Measurements from ENCODE around the gene MEN1.
"Not testable (repeated sequence)": the region's sequence is repeated elsewhere in the genome, so short reads cannot be mapped to it uniquely, and the experiment has no call there.

MEN1 gene

DNA sequence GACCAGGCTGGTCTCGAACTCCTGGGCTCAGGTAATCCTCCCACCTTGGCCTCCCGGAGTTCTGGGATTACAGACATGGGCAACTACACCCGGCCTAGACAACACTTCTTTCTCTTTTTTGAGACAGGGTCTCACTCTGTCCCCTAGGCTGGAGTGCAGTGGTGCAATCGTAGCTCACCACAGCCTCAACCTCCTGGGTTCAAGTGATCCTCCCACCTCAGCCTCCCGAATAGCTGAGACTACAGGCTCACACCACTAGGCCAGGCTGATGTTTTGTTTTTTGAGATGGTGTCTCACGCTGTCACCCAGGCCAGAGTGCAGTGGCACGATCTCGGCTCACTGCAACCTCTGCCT is 35.4 kb upstream of the MEN1 start:
- not testable (repeated sequence) for DNase-seq (ENCODE audit: low read depth)

DNA sequence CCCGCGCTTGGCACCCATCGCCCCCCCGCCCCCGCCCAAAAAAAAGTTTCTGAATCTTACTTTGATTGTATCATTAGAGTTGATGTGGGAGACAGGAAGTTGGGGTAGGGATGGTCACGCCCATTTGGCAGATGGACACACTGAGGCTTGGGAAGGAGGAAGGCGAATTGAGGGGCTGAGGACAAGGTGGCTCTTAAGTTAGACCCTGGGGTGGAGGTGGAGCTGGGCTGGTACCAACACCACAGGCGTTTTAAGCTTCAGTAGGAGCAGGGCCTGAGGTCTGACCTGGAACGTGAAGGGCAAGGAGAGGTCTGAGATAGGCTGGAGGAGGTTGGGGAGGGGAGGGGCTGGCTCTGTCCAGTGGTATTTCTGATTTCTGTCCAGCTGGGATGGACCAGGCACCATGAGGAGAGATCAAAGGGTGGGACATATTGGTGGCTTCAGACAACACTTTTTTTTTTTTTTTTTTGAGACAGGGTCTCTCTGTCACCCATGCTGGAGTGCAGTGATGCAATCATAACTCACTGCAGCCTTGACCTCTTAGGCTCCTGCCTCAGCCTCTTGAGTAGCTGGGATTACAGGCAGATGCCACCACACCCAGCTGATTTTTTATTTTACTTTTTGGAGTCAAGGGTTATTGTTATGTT is 34.9 kb upstream of the MEN1 start:
- no peak for DNase-seq (ENCODE audit: low read depth)

DNA sequence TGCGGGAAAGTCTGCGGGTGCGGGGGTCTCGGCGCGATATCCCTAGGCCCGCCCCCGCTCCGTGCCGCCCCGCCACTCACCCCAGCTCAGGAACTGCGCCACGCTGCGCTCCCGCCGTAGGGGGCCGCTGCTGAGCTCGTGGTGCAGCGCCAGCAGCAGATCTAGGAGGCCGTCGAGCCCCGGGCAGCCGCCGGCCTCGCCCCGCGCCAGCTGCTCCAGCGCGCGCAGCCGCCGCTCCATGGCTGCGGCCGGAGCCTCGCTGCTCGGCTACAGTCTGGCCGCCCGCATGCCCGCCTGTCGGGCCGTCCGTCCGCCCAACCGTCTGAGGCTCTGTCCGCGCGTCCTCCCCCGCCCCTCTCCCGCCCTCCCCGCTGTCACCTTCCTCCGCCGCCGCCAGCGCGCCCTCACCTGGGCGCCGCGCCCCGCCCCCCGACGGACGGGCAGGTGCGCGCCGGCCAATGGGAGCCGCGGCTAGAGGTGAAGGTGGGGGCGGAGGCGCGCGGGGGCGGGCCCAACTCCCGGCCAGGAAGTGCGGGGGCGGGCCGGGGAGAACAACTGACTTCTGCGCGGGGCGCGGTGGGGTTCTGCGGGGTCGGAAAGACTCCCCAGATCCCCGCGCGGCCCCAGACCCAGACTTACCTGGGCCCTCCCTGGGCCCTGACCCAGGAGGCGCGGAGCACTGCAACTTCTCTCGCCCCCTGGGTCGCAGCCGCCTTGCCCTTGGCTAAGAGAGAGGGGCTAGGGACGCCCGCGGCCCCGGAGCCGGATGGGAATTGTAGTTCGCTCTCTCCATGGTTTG is 34.2 kb upstream of the MEN1 start, which contains the start of gene CDC42BPG:
Gene CDC42BPG, minus strand, starts transcription at position 324 of the 799 bp plus-strand sequence. Its CDS starts 84 bp downstream, at position 240.
- DNase-seq (ENCODE audit: low read depth) = peak; percentile 59

DNA sequence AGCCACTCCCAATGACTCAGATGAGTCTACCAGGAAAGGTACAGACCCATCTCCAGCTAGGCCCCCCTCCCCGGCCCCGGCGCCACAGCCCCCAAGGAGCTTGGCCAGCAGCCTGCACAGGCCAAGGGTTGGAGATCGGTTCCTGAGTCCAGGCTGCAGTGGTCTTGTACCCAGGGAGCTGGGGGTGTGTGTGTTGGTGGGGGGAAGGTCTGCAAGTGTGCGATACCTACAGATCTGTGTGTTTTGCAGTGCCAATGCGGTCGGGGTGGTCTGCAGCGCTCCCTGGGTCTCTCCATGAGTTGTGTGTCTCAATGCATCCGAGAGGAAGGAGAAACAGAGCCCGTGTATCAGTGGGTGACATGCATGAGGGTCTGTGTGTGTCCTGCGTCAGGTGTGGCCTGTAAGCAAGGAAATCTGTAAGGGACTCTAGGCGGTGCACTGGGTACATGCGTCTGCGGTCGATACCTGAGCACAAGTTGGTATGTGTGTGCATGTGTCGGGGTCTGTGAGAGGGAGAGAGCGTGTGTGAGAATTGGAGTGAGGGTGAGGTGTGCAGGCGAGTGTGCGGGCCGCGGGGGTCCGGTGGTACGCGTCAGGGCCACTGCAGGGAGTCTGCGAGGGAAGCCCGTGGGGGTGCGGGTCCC is 33.5 kb upstream of the MEN1 start:
- no peak for DNase-seq (ENCODE audit: low read depth)

DNA sequence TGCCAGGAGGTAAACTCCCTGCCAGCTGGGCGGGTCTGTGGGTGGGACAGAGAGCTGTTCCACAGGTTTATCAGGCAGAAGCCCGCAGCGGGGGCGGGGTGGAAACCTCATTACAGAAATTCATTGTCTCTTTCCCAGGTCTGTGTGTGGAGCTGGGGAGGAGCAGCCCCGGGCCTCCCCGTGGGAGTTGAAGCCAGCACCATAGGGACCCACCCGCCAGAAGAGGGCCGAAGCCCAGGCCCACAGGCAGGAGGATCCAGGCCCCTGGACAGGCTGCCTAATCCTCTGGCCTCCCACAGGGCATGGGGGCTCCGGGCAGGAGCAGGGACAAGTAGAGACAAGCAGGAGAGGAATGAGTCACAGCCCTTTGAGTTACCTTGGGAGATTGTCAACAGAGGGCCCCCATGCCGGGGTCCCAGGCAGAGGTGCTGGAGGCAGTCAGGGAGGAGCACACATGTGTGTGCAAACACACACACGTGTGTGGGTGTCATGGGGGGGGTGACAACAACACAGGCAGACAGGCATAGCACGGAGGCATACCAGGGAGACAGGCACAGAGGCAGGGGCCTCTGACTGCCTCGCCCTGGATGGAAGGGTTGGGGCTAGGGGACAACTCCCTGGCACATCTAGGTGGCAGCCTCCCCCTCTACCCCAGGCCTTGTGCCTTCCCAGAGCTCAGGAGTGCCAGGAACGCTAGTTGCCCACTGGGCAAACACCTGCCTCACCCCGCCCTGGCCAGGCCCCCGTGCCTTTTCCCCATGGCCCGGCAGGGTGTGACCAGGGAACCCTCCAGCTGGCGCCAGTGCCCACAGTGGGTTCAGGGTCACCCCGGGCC is 32.7 kb upstream of the MEN1 start:
- DNase-seq (ENCODE audit: low read depth) = no peak

DNA sequence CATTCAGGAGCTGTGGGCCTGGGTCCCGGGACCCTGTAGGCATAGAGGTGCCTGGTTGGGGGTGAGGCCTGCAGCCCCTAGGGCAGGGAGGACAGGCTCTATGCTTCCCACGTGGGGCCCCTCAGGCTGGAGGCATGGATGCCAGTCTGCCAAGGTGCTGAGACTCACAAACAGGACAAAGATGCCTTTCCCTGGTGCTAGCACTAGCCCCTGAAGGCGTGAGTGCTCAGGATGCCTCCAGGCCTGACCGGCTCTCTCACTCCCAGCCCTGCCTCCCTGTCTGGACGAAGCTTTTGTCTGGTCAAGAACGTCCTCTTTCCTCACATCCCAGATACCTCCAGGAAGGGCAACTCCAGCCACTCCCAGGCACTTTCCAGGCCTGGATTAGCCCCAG is 32.0 kb upstream of the MEN1 start:
- DNase-seq (ENCODE audit: low read depth) = no peak

DNA sequence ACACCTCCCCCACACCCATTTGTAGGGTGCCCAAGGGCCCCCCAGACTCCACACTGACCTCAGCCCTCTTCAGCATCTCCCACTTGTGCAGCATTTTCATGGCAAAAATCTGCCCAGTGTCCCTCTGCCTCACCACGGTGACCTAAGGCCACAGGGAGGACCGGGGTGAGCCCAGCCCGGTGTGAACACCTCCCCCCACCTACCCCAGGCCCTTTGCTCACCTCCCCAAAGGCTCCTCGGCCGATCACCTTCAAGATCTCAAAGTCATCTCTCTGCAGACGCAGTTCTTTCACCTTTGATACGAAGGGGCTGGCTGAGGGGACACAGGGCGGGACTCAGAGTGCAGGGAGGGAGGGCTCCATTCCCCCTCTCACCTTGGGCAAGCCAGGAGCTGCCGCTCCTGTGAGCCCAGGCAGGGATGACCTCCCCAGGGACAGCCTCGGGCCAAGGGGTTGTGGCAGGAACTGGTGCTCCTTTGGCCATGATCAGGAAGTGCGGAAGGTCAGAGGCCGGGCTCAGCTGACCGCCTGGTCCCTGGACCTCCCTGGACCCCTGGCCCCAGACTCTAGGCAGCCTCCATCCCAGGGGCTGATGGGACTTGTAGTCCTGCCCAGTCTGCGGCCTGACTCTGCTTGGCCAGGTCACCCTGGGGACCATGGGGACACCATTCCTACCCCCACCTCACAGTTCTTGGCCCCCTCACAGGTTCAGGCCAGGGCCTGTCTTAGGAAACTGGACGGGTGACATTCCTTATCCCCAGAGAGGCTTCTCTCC is 31.4 kb upstream of the MEN1 start:
- no peak for DNase-seq (ENCODE audit: low read depth)

DNA sequence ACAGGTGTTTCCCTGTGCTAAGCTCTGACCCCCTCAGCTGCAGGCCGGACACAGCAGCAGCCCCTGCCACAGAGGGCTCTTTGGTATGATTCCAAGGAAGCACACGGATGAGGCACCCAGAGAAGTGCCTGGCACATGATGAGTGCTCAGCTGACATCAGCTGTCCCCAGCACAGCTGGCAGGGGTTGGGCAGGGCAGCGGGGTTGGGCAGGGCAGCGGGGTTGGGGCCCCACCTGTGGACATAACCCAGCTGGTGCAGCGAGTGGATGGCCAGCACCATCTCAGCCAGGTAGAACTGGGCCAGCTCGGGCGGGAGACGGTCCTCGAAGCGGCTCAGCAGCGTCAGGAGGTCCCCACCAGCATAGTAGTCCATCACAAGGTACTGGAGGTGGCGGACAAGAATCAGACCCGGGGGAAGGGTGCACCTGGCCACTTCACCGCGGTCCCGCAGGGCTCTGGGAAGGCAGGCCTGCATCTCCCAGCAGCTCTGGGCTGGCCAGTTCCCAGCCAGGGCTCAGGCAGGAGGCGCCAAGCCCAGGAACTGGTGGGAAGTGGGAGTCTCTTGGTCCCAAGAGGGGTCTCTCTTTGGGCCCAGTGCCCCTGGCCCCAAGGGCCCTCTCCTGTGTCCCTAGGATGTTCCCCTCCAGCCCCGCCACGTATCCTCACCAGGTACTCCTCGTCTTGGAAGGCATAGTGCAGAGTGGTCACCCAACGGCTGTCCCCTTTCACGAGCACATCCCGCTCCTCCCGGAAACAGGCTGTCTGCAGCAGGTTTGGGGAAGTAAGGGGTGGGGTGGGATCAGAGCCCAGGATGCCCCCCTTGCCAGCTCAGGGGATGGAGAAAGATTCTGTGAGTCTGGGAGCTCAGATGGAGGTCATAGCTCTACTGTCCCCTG is 29.8 kb upstream of the MEN1 start:
- DNase-seq (ENCODE audit: low read depth) = no peak

DNA sequence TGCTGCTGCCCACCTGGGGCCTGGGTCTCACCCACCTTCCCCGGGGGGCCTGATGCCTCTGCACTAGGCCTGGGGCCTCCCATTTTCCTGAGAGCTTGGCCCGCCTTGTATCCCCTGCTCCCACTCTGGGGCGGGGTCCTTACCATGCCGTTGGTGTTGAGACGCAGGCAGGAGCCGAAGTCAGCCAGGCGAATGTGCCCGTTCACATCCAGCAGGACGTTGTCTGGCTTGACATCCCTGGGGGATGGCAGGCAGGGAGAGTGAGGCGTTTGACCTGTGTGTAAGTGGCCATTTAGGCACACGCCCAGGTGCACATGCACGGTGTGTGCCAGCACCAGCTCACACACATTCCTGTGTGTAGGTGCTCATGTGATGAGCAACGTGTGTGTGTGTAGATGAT is 29.0 kb upstream of the MEN1 start:
- DNase-seq (ENCODE audit: low read depth) = no peak

DNA sequence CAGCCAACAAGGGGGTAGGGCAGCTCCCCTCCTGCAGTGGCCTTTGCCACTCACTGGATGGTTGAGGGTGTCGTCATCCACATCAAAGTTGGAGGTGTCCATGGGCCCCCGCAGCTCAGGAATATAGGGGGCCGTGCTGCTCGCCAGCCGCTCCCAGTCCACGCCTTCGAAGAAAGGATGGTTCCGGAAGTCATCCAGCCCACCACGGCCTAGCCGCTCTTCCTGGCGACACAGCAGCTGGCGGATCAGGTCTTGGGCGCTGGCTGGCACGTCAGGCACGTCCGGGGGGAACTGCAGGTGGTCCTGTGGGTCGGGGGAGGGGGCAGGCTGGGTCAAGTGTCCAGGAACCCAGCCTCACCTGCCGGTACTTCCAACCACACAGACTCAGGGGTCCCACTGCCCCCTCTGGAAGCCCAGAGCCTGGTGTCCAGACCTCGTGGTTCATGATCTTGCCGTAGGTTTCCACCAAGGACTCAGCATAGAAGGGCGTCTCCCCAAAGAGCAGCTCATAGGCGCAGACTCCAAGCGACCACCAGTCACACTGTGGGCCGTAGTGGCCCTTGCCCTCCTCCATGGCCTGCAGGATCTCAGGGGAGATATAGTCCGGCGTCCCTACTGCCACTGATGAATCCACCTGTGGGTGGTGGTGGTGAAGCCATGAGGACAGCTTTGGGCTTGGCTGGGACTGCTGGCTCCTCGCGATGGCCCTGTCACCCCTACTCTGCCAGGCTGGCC is 28.4 kb upstream of the MEN1 start:
- no peak for DNase-seq (ENCODE audit: low read depth)

DNA sequence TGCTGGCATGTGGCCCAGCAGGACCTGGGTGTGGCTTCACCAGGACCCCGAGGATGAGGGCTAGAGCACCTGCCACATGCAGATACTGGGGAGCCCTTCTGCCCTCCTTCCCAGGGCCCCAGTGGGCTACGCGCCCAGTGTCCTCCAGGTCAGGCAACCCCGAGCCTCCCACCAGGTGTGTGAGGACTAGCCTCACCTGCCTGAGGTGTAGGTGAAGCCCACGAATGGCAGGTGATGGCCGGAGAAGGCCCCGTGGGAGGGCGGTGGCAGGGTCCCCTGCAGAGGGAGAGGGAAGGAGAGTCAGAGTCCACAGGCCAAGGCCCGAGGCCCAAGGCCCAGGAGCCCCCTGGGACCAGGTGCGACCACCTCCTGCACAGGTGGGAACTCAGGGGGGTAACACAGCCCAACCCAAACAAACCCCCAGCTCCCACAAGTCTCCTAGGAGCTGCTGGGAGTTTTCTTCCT is 27.6 kb upstream of the MEN1 start:
- DNase-seq (ENCODE audit: low read depth) = no peak

DNA sequence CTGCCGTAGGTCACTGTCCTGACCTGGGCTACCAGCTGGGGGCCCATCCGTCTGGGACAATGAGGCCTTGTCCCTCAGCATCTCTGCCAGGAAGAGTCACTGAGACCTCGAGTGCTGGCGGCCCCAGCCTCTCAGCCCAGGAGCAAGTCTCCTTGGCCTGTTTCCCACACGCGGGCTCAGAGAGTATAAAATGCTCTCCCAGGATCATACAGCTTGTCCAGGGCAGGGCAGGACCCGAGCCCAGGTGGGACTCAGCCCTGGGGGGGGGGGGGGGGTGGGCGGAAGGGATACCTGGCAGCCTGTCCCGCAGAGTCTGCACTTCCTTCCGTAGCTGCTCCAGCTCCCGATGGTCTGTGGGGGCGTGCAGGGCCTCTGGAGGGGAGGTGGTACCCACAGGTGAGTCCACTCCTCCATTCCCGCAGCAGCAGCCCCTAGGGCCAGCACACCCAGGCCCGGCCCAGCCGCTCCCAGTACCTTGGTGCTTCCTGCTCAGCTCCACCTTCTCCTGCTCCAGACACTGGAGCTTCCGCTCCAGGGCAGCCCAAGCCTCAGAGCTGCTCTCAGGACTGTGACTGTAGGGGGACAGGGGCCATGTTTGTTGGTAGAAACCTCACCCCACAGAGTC is 26.2 kb upstream of the MEN1 start:
- DNase-seq (ENCODE audit: low read depth) = no peak

DNA sequence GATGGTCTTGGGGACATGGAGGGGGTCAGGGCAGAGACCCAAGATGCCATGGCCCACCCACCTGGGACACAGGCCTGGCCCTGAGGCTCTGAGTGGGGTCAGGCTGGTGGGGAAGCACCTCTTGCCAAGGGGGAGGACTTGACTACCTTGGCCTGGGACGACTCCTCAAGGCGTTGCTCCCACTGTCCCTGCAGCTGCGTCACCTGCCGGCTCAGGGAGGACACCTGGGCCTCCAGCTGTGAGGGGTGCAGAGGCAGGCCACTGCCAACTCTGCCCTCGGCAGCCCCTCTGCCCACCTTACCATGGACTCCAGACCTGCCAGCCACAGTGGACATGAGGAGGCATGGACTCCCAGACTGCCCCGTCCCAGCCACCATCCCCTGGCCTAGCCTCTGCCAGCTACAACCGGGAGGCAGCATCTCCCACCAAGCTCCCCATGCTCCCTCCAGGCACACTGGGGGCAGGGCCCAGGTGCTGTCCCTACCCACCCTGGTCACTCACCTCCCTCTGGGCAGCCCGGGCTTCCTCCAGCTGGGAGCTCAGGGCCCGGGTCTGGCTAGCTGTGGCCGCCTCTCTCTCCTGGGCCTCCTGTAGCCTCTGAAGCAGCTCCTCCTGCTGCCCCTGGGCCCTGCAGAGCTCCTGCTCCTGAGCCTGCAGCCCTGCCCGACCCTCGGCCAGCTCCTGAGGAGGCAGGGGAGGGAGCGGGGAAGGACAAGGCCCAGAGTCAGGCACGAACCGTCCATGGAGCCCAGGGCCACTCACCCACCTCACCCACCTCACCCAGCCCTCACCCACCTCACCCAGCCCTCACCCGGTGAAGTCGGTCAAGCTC is 25.5 kb upstream of the MEN1 start:
- DNase-seq (ENCODE audit: low read depth) = no peak

DNA sequence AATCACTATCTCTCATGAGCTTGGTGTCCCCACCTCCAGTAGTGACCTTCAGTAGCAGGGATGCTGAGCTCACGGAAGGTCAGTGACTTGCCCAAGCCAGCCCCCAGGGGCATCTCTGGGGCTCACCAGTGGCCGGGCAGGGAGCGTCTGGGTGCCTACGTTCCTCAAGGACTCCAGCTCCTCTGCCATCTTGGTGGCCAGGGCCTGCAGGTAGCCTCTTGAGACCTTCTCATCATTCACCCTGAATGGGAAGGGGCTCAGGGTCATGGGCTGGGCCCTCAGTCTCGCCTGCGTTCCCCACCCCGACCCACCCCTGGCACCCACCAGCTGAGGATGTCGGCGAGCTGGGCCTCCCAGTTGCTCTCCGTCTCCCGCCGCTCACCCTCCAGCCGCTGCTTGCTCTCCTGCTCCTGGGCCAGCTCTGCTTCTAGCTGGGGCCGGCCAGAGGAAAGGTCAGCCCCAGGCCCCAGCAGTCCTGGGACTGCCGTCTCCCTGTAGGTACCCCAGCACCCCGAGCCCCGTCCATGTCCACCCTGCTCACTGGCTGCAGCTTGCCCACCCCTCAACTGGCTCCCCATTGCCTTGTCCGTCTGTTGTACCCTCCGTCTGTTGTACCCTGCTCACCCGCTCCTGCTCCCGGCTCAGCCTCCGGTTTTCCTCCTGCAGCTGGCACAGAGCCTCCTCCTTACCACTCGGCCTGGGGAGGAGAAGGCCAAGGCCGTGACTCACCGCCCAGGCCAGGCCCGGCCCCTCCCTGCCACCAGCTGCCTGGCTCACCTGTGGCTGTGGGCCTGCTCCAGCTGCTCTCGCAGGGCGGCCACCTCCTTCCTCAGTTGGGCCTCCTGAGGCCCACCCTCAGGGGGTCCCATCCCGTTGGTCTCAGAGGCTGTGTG is 24.6 kb upstream of the MEN1 start:
- peak; percentile 20 for DNase-seq (ENCODE audit: low read depth)

DNA sequence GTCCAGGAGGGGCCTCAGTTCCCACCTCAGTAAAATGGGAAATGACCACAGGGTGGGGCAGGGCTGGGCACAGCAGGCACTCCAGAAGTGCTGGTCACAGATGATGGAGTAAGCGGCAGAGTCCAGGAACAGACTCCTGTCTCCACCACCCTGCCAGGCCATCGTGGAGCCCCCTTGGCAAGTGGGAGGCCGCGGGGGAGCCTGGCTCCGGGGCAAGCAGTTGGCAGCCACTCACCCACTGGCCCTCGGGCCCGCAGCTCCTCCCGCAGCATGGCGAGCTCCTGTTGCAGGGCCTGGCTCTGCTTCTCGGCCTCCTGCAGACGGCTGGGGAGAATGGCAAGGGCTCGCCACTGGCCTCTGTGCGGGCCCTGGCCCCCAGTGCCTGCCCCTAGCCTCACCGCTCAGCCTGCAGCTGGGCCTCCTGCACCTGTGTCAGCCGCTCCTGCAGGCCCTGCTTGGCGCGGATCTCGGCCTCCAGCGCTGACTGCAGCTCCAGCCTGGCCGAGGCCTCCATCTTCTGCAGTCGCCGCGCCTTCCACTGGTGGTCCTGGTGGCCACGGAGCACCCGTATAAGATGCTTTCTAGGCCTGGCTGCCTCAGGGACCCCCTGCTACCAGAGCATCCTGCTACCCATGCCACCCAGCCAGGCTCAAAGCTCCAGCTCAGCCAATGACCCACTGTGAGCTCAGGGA is 23.8 kb upstream of the MEN1 start:
- no peak for DNase-seq (ENCODE audit: low read depth)

DNA sequence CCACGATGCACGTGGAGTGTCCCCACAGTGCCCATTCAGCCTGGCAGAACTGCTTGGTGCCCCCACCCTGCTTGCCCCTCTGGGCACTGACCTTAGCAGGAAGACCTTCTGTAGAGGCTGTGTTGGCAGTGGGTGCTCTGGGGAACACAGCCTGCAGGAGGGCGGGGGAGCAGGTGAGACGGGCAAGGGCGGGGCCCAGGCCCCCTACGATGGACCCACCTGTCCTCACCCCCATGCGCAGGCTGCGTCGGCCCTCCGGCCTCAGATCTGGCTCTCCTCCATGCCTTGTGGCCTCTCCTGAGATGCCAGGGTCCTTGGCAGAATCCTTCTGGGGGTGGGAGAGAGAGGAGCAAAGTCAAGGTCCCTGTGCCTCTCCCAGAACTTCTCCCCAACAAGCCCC is 23.2 kb upstream of the MEN1 start:
- no peak for DNase-seq (ENCODE audit: low read depth)

DNA sequence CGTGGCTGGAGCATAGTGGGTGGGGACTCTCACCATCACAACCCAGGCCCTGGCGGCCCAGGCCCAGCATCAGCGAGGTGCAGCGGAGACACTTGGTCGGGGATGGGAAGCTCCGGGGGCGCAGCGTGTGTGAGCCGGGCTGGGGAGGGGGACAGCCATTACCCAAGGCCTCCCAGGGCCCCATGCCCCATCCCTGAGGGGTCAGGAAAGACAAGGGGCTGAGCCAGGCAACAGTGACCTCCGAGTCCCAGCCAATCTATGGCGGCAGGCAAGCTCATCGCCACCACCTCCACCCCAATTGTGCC is 22.8 kb upstream of the MEN1 start:
- DNase-seq (ENCODE audit: low read depth) = no peak

All from iris pigment epithelial cell (primary cell).